Activated T-helper 1 cell treated with Interleukin-2 at 50 U/mL for 16 hours (primary cell): ENCODE results near the gene REXO4.

Source experiments
- DNase-seq: peaks from one replicate; pipeline ENCODE4 v3.0.0-alpha.2; 2020; ENCODE audit warnings: low read depth

Gene REXO4

DNA sequence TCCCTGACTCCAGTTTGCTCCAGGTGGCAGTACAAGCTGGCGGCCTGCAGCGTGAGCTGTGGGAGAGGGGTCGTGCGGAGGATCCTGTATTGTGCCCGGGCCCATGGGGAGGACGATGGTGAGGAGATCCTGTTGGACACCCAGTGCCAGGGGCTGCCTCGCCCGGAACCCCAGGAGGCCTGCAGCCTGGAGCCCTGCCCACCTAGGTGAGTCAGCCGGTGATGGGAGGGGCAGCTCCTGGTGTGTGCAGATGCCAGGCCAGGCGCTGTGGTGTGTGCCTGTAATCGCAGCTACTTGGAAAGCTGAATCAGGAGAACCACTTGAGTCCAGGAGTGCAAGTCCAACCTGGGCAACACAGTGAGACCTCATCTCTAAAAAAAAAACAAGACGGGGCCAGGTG lies 31.9 kb upstream of the REXO4 start:
- no peak for DNase-seq

GRCh38 chr9:133448487-133448972 lies 30.7 kb upstream of the REXO4 start:
- DNase-seq = no peak

DNA sequence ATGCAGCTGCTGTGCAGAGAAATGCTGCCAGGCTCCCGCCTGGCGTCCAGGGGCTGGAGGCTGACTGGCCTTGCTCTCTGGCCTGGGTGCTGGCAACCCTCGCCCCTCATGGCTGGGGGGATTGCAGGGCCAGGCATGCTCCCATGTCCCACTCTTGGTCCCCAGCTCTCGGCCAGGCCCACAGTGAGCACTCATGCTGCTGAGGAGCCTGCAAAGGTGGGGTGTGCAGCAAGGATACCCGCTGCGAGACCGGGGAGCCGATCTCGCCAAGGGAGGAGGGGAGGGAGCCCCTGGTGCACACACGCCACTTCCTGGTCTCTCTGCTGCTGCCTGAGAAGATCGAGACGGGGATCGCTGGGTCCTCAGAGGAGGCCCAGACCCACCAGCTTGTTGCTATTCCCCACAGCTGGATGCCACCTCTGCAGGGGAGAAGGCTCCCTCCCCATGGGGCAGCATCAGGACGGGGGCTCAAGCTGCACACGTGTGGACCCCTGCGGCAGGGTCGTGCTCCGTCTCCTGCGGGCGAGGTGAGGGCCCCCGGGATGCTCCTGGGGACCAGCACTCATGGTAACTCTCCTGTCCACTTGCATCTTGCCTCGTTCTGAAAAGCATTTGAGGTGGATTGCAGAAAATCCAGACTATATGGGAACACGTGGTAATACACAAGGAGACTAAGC lies 27.6 kb upstream of the REXO4 start:
- DNase-seq = no peak

DNA sequence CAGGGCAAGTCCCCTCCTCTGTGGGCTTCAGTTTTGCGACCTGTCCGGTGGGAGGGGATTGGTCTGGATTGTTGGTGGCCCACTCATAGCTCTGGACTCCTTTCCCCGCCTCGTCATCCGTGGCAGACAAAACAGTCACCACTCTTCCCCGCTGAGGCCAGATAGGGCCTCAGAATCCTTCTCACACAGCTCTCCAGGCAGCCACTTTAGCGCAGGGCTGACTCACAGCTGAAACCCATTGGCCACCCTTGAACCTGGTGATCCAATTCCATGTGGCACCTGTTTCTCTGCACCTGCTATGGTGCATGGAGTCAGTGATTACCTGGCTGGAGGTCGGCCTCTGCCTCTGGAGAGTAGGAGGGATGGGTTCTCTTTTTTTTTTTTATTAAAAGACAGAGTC lies 26.2 kb upstream of the REXO4 start:
- no peak for DNase-seq

DNA sequence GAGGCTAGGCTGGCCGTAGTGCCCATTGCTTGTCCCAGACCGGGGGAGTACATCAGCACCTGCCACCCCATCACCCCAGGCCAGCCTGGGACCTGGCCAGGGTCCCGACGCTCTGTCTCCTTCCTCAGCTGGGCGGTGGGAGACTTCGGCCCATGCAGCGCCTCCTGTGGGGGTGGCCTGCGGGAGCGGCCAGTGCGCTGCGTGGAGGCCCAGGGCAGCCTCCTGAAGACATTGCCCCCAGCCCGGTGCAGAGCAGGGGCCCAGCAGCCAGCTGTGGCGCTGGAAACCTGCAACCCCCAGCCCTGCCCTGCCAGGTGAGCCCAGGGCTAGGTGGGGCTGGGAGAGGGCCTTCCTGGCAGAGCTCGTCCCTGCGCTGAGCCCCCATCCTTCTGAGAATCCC lies 25.4 kb upstream of the REXO4 start:
- DNase-seq = no peak

DNA sequence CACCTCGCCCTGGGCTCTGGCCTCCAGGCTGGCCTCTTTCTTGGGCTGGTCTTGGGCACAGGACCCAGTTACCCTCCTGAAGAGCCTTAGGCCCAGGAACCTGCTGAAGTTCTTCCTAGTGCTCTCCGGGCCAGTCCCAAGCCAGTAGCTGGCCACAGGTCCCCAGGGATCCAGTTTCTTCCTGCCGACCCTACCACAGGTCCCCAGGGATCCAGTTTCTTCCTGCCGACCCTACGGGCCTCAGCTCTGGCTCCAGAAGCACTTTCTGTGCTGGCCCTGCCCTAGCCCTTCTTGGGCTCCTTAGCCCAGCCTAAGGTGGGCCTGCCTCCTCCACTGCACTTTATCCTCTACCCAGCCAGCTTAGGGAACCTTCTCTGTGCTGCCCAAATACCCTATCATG lies 23.8 kb upstream of the REXO4 start:
- no peak for DNase-seq

DNA sequence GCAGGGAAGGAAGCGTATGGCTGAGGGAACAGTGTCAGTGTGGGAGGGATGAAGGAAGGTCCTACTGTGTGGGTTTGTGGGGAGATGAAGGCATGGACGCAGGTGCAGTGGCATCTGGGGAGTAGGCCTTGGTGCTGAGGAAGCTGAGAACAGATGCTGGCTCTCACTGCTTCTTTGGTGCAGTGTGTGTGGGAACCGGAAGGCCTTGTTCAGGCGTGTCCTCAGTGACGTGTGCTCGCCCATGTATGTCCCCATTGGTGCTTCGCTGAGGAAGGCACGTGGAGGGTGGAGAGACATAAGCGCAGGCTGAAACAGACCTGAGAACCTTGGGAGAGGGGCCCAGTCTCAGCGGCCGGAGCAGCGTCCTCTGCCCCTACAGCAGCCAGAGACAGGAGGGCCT lies 23.1 kb upstream of the REXO4 start:
- no peak for DNase-seq

- no peak for DNase-seq
Observed at GRCh38 chr9:133439337-133439736, 21.5 kb upstream of the REXO4 start.

- DNase-seq = no peak
Observed at GRCh38 chr9:133437753-133438531, 20.1 kb upstream of the REXO4 start.

DNA sequence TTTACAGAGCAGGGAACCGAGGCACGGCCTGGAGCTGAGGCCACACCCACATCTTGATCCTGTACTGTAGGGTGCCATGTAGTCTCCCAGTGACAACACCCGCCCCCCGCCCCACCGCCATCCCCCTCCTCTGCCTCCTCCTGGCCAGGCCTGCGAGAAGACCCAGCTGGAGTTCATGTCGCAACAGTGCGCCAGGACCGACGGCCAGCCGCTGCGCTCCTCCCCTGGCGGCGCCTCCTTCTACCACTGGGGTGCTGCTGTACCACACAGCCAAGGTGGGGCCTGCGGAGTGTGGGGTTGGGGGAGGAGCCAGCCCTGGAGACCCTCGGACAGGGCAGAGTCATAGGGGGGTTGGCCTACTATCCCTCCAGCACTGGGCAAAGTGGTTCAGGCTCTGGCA lies 18.9 kb upstream of the REXO4 start:
- DNase-seq = no peak

DNA sequence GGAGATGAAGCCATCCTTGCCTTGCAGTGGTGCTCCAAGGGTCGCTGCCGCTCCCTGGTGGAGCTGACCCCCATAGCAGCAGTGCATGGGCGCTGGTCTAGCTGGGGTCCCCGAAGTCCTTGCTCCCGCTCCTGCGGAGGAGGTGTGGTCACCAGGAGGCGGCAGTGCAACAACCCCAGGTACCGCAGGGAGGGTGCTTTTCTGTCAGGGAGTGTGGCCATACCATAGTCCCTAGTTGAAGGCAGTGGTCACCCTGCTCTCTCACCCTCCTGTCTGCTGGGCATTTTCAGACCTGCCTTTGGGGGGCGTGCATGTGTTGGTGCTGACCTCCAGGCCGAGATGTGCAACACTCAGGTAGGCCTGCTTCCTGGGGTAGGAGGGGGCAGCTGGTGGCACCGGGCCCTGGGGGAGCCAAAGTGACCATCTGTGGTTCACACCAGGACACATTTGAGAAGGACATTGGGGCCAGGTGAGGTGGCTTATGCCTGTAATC lies 15.6 kb upstream of the REXO4 start:
- no peak for DNase-seq

DNA sequence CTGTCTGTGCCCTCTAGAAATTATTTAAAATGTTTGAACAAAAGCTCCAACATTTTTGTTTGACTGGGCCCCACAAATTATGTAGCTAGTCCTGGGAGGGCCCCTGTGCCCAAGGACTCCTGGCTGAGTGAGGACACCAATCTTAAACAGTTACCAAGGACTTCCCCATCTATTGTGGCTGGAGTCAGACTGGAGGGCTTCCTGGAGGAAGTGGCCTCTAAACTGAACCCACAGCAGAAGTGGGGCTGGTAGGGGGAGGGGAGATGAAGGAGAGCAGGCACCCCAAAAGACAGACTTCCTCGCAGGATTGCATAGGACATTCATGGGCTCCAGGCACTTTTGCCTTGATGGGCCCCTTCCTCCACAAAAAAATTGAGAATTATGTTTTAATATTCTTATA lies 12.4 kb upstream of the REXO4 start:
- DNase-seq = no peak

- DNase-seq = no peak
Observed at GRCh38 chr9:133429641-133430161, 11.9 kb upstream of the REXO4 start.

- DNase-seq = no peak
Observed at GRCh38 chr9:133429214-133429613, 11.4 kb upstream of the REXO4 start.

GRCh38 chr9:133428617-133429101 lies 10.8 kb upstream of the REXO4 start:
- no peak for DNase-seq

DNA sequence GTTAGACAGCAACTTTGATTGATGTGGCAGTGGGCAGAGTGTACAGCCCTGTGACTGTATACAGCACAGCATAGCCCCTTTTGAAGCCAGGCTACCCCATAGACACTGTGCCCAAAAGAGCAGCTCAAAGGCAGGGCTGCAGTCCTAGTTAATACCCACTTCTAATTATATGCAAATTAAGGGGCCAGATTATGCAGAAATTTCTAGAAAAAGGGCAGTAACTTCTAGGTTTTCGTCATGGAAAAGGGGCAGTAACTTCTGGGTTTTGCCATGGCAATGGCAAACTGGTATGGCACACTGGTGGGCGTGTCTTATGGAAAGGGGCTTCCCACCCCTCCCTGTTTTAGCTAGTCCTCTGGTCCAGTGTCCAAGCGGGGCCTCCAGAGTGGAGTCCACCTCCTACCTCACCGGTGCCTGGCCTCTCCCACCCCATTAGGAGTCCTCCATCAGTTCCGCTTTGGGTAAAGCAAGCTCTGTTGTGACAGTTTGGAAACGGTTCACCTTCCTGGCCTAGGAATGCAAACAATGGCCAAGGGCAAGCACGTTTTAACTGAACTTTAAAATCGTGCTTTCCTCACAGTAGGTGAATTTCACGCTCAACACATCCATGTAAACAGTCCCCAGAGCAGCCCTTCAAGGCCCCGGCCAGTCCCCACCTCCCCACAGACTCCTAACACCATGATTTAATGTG lies 10.0 kb upstream of the REXO4 start:
- DNase-seq = no peak

DNA sequence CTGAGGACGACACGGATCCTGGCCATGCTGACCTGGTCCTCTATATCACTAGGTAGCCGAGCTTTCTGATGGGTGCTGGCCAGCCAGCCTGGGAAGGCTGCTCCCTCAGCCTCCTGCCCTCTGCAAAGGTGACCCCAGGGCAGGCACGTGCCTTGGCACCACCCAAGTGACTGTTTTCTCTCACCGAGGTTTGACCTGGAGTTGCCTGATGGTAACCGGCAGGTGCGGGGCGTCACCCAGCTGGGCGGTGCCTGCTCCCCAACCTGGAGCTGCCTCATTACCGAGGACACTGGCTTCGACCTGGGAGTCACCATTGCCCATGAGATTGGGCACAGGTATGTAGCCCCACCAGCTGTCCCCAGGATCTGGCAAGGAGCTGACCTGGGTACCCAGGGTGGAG lies 8.2 kb upstream of the REXO4 start:
- DNase-seq = no peak

DNA sequence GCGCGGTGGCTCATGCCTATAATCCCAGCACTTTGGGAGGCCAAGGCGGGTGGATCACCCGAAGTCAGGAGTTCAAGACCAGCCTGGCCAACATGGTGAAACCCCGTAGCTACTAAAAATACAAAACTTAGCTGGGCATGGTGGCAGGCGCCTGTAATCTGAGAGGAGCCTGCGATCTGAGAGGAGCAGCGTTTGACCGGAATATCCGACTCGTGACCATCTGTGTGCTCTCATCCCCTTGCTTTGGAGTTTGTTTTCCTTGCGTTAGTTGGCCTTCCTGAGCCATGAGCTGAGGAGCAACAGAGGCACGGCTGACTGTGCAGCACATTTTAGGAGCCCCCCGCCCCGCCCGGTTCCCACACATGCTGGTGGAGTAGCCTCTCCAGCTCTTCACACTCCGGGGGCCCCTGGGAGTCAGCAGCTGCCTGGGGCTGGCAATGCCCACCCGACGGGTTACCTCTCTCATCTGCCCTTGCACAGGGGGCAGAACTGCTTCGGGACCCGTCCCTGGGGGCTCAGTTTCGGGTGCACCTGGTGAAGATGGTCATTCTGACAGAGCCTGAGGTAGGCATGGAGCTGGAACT lies 7.3 kb upstream of the REXO4 start:
- no peak for DNase-seq

- no peak for DNase-seq
Observed at GRCh38 chr9:133424187-133424586, 6.4 kb upstream of the REXO4 start.

GRCh38 chr9:133423216-133423615 lies 5.4 kb upstream of the REXO4 start:
- no peak for DNase-seq

GRCh38 chr9:133421615-133422542 lies 4.1 kb upstream of the REXO4 start, which contains the start of gene ADAMTS13:
Gene ADAMTS13 (plus strand): TSS chr9:133422367. CDS start chr9:133422444, 77 bp downstream.
- DNase-seq = no peak
